Lower leg skin (tissue), 4 donors: ENCODE results near the gene TMEM128. TPM values are rescaled to one million over a fixed set of nuclear protein-coding genes. Genes with fewer than 3 reads are reported as not detected.

Experiments used
- DNase-seq, 2 donors: peaks; one replicate each; pipeline ENCODE4 v3.0.0-alpha.2; 2019; ENCODE audit warnings: low spot score in 2 of 2
- H3K4me3 ChIP-seq: fragments of 200-600 bp; sonication (generic); 2 replicates; pipeline ENCODE4 v1.5.1; 2017; ENCODE audit warnings: mild to moderate bottlenecking, low read depth; ENCODE audit not compliant: poor library complexity, severe bottlenecking
- CTCF ChIP-seq, 3 donors: fragments of 450-650 bp; IDR thresholded peaks; one replicate each; pipeline ENCODE4 v1.5.1; 2016; ENCODE audit warnings: antibody characterized with exemption in 3 of 3, mild to moderate bottlenecking in 3 of 3, moderate library complexity in 2 of 3
- POLR2A ChIP-seq, 2 donors: fragments of 450-650 bp; IDR thresholded peaks; one replicate each; pipeline ENCODE4 v1.6.1; 2016 to 2017; ENCODE audit warnings: antibody characterized with exemption in 2 of 2, mild to moderate bottlenecking in 1 of 2, moderate library complexity in 1 of 2
- WGBS, 2 donors: methylation state at CpG; one replicate each; pipeline ENCODE4 v1.1.5; 2018; 5-methylcytosine and 5-hydroxymethylcytosine counted together
- intact Hi-C: fragments of 100-400 bp; cut with DNase I; formaldehyde crosslinking; loops from one replicate; pipeline ENCODE4 v1.15.0; 2023; ENCODE audit warnings: low total_unique reads
- total RNA-seq, 4 donors: library from RNA; depleted of rRNA; stranded (reverse); fragments of >200 nt; gene quantifications; one replicate each; pipeline ENCODE4 v1.1.0, GENCODE V29; 2016

TMEM128 gene
- total RNA-seq, 4 donors from 2014 or later, result 19.5 to 24.5 (median 20.6) TPM

- no peak for DNase-seq
- 81 to 85% methylated on average over 10 of the region's 10 CpGs for WGBS, 2 donors
- intact Hi-C loops, result no loop called here
Measured at GRCh38 chr4:4271912-4272311, 23.9 kb upstream of the TMEM128 start.

GRCh38 chr4:4270529-4270928 is 22.5 kb upstream of the TMEM128 start:
- intact Hi-C loops, result no loop called here
- WGBS, 2 donors, result 67 to 69% methylated on average over 4 of the region's 4 CpGs
- no peak for TF ChIP-seq CTCF (IDR thresholded peaks at IDR 0.05)

More at GRCh38 chr4:4271912-4272311, 23.9 kb upstream of the TMEM128 start:
- no peak overlapping the region for H3K4me3 ChIP-seq
- TF ChIP-seq POLR2A (IDR thresholded peaks at IDR 0.05) (no peak), CTCF (IDR thresholded peaks at IDR 0.05) (no peak)

GRCh38 chr4:4269856-4270255 is 21.8 kb upstream of the TMEM128 start:
- WGBS, 2 donors, result 75 to 86% methylated on average over 4 of the region's 4 CpGs
- intact Hi-C loops, result no loop called here
- DNase-seq, result no peak
- no peak overlapping the region for H3K4me3 ChIP-seq
- TF ChIP-seq CTCF (IDR thresholded peaks at IDR 0.05) (no peak), POLR2A (IDR thresholded peaks at IDR 0.05) (no peak)

More at GRCh38 chr4:4270529-4270928, 22.5 kb upstream of the TMEM128 start:
- H3K4me3 ChIP-seq, result no peak overlapping the region
- DNase-seq, result no peak

- WGBS, 2 donors, result 94 to 95% methylated on average over 11 of the region's 11 CpGs
- H3K4me3 ChIP-seq, result no peak overlapping the region
- no peak for DNase-seq
- intact Hi-C loops, result no loop called here
- TF ChIP-seq POLR2A (IDR thresholded peaks at IDR 0.05) (no peak), CTCF (IDR thresholded peaks at IDR 0.05) (no peak)
Measured at GRCh38 chr4:4269331-4269731, 21.3 kb upstream of the TMEM128 start.

GRCh38 chr4:4268776-4269175 is 20.8 kb upstream of the TMEM128 start:
- no peak for DNase-seq
- no peak for TF ChIP-seq POLR2A (IDR thresholded peaks at IDR 0.05)
- TF ChIP-seq CTCF (IDR thresholded peaks at IDR 0.05), result no peak
- no peak overlapping the region for H3K4me3 ChIP-seq
- WGBS, 2 donors, result 84 to 100% methylated on average over 1 of the region's 1 CpG
- intact Hi-C loops, result no loop called here

- 79 to 82% methylated on average over 5 of the region's 5 CpGs for WGBS, 2 donors
- H3K4me3 ChIP-seq, result no peak overlapping the region
- DNase-seq, result no peak
- intact Hi-C loops, result no loop called here
- no peak for TF ChIP-seq POLR2A (IDR thresholded peaks at IDR 0.05)
- no peak for TF ChIP-seq CTCF (IDR thresholded peaks at IDR 0.05)
Measured at GRCh38 chr4:4267981-4268380, 20.0 kb upstream of the TMEM128 start.
